ENCODE results near the gene PPT1.
"Not testable (repeated sequence)": the region's sequence is repeated elsewhere in the genome, so short reads cannot be mapped to it uniquely, and the experiment has no call there.

The PPT1 gene

GRCh38 chr1:40053138-40053887 is 43.7 kb downstream of the PPT1 start:
- DNase-seq, result no peak

GRCh38 chr1:40050863-40051262 is 46.2 kb downstream of the PPT1 start:
- no peak for DNase-seq

DNA sequence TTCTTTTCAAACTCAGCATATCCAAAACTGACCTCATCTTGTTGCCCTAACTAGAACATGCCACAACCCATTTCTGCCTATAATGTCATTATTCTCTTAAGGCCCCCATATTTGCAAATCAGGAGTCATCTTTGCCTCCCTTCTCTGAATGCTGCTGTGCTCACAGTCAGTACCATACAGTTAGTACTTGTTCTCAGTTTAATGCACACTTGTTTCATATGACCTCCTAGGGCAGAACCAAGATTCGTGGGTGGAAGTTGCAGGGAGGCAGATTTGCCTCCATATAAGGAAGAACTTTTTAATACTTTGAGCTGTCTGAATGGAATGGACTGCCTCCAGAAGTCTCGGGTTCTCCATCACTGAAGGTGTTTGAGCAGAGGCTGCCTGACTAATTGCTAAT is 47.3 kb downstream of the PPT1 start:
- peak; percentile 17 for DNase-seq

- DNase-seq, result no peak
These were observed 49.3 kb downstream of the PPT1 start for GRCh38 chr1:40047769-40048168.

- no peak for DNase-seq
These were observed 49.8 kb downstream of the PPT1 start for GRCh38 chr1:40047276-40047675.

- DNase-seq, result no peak
These were observed 51.3 kb downstream of the PPT1 start for GRCh38 chr1:40045766-40046165.

DNA sequence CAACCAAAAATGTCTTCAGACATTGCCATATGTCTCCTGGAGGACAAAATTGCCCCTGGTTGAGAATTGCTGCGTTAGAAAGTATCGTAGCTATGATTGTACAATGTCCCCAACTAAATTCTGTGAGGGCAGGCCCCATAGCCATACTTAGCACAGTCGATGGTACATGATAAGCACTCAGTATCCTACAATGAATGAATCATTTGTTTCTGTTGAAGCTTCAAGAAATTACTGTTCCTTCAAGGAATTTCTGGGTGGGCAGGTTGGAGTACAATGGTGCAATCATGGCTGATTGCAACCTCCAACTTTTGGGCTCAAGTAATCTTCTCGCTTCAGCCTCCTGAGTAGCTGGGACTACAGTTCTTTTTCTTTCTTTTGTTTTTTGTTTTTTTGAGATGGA is 51.9 kb downstream of the PPT1 start:
- DNase-seq, result no peak

GRCh38 chr1:40044110-40044509 is 52.9 kb downstream of the PPT1 start:
- DNase-seq, result no peak

DNA sequence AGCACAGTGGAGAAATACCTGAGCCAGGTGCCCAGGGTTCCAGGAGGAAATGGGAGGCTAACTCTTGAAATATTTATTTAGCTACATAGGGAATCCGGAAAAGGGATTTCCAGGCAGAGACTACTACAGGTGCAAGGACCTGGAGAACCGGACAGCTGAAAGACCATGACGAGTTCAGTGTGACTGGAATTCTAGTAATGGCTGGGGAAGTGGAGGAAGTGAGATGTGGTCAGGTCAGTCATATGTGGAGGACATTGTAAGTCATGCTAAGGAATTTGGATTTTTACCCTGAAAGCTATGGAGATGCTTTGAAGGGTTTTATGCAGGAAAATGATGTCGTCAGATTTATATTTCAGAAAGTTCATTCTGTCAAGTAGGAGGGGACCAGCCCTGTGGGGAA is 54.7 kb downstream of the PPT1 start:
- DNase-seq, result no peak

GRCh38 chr1:40041466-40041838 is 55.6 kb downstream of the PPT1 start:
- no peak for DNase-seq

DNA sequence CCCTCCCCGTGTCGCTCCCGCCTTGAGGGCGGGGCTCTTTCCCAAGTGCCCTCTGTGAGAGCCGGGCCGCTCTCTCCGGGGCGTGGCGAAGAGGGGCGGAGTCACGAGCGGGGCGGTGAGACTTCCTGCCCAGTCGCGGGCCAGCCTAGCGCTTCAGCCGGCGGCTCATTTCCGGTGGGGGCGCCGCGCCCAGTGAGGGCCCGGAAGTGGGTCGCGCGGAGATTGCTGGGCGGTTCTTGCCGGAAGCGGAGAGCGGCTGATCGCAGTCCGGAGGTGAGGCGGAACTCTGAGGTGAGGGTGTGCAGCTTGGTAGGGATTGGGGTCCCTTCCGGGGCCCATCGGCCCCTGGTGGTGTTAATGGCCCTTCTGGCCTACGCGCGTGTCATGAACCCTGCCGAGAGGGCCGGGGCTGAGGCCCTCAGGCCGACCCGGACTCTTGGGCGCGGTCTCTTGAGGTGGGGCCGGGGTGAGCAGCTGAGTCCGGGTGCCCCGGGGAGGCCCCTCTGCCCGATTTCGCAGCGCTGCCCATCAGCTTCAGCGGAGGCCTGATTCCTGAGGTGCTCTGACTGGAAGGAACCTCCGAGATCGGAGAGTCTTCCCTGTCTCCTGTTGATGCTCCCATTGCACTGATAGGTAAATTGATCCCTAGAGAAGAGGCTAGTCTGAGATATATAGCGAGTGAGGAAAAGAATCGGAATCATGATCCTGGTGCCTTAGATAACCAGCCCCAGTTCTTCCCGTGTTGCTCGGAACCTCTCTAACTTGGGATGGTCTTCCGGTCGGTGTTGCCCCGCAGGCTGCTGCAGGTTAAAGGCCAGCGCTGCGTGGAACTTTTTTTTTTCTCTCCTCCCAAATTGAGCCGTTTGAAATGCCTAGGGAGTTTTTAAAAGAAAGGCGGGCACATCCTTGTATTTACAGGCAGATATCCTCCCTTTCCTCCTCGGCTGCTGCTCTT is 56.3 kb downstream of the PPT1 start, which contains the start of gene CAP1:
Gene CAP1 (plus strand): TSS at position 219 of the 955 bp plus-strand sequence. CDS start 18,618 bp downstream, outside the sequence.
- DNase-seq, result peak; percentile 100

- DNase-seq, result peak; percentile 64
These were observed 57.1 kb downstream of the PPT1 start for GRCh38 chr1:40039757-40040510.

GRCh38 chr1:40039245-40039756 is 57.8 kb downstream of the PPT1 start:
- no peak for DNase-seq

DNA sequence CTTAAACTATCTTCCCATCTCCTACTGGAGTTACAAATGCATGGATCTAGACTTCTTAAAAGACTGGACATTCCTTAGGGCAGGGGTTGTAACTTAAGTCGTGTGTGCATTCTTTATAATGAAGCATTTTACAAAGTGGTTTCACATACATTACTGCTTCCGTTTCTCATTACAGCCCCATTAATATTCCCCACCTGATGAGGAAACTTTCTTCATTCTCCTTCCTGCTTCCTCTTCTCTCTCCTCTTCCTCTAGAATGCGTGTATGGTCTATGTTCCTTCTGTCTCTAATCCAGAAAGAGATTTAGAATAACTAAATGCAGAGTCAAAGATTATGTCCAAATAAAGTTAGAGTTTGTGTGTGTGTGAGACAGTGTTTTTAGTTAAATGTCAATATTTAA is 58.4 kb downstream of the PPT1 start:
- DNase-seq, result no peak

DNA sequence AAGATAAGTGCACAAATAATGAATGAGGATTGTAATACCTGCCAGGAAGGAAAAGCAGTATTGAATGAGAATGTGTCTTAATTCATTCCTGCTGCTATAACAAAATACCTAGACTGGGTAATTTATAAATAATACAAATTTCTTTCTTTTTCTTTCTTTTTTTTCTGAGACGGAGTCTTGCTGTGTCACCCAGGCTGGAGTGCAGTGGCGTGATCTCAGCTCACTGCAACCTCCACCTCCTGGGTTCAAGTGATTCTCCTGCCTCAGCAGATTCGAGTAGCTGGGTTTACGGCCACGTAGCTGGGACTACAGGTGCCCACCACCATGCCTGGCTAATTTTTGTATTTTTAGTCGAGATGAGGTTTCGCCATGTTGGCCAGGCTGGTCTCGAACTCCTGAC is 59.8 kb downstream of the PPT1 start:
- DNase-seq, result not testable (repeated sequence)

- no peak for DNase-seq
These were observed 60.5 kb downstream of the PPT1 start for GRCh38 chr1:40036574-40036973.

DNA sequence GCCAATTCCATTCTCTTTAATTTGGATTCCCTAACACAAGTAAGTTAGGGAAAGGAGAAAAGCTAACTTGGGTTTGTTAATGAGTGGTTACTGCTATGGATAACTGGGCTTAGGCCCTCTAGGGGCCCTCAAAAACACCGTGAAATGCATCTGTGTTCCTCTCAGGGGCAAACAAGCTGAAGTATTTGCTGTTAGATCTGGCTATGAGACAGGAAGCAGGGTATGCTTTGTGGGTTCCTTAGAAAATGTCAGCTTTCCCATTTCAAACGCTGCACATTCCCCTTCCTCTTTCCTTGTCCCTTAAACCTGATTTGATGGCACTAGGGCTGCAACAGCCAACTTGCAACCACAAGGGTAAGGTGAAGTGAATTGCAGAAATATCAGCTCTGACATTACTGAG is 62.2 kb downstream of the PPT1 start:
- no peak for DNase-seq

- peak; percentile 19 for DNase-seq
These were observed 64.7 kb downstream of the PPT1 start for GRCh38 chr1:40032240-40032891.

- no peak for DNase-seq
These were observed 66.4 kb downstream of the PPT1 start for GRCh38 chr1:40030528-40031135.

- no peak for DNase-seq
These were observed 67.4 kb downstream of the PPT1 start for GRCh38 chr1:40029608-40030007.

DNA sequence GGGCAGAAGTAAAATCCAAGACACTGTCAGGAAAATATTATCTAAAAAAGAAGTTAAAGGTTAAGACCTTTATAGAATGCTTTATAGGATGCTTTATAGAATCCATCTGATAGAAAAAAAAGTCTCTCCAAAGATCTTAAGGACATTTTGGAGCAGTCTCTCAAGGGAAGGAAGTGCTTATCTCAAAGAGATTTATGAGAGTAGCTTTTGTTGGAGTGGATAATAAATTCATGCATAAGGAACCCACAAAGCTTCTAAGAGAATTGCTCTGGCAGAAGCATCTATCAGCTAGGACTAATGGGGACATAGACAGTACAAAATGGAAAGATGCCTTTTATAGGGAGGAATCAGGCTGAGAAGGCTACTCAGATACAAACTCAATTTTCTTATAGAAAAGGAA is 69.4 kb downstream of the PPT1 start:
- DNase-seq, result no peak

DNA sequence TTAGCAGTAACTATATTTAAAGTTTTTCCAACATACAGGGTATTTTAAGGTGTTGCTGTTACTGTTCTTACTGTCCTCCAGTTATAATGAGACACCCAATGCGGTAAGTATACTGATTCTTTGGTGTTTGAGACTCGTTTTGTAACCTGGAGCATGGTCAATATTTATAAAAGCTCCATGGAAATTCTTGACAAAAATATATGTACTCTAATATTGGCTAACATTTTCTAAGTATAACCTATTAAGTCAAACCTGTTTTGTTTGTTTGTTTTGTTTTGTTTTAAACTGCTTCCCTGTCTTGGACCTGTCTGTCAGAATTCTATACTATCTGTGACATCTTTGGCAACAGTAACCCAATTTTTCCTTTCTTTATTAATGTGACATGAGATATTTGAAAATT is 72.4 kb downstream of the PPT1 start:
- DNase-seq, result no peak

All from stimulated activated CD4-positive, alpha-beta T cell treated with anti-CD3 and anti-CD28 coated beads, Interleukin-12 subunit alpha, Interleukin-12 subunit beta, amount 100 ng/mL, for 4 hours (primary cell).